ENCODE data around the gene VAT1L. TPM values are rescaled to one million over a fixed set of nuclear protein-coding genes. Genes with fewer than 3 reads are reported as not detected.

Gene VAT1L, protein sequence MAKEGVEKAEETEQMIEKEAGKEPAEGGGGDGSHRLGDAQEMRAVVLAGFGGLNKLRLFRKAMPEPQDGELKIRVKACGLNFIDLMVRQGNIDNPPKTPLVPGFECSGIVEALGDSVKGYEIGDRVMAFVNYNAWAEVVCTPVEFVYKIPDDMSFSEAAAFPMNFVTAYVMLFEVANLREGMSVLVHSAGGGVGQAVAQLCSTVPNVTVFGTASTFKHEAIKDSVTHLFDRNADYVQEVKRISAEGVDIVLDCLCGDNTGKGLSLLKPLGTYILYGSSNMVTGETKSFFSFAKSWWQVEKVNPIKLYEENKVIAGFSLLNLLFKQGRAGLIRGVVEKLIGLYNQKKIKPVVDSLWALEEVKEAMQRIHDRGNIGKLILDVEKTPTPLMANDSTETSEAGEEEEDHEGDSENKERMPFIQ
- total RNA-seq, result 0.06 and 0.10 TPM in 2 replicates

DNA sequence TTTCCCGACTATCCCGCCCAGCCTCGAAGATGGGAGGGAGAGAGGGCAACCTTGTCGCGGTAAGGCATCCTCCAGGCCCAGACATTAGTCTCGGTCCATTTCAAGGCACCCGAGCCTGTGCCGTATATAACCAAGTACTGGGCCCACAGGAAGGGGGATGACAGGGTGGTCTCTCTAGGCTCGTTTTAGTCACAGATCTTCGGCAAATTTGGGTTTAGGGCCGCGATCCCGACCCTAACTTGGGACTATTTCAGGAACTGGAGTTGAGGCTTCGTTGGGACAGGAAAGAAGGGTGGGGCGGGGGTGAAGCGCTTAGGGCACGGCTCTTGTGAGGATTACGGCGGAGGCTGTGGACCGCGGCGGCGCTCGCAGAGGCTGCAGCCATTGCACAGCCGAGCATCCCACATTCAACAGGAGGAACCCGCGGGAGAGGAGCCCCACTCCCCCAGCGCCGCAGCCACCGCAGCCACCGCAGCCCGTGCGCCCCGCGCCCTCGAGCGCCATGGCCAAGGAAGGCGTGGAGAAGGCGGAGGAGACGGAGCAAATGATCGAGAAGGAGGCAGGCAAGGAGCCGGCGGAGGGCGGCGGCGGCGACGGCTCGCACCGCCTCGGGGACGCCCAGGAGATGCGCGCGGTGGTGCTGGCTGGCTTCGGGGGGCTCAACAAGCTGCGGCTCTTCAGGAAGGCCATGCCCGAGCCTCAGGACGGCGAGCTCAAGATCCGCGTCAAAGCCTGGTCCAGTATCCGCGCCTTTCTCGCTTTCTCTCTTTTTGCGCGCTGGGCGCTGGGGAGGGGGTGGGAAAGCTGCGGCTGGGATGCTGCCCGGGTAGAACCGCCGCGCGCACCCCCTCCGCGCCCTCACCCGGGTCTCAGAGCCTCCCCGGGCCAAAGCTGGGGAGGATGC is at the start of gene VAT1L:
Gene VAT1L, plus strand, starts transcription at position 384 of the 904 bp plus-strand sequence. Its CDS starts 119 bp downstream, at position 503.

DNA sequence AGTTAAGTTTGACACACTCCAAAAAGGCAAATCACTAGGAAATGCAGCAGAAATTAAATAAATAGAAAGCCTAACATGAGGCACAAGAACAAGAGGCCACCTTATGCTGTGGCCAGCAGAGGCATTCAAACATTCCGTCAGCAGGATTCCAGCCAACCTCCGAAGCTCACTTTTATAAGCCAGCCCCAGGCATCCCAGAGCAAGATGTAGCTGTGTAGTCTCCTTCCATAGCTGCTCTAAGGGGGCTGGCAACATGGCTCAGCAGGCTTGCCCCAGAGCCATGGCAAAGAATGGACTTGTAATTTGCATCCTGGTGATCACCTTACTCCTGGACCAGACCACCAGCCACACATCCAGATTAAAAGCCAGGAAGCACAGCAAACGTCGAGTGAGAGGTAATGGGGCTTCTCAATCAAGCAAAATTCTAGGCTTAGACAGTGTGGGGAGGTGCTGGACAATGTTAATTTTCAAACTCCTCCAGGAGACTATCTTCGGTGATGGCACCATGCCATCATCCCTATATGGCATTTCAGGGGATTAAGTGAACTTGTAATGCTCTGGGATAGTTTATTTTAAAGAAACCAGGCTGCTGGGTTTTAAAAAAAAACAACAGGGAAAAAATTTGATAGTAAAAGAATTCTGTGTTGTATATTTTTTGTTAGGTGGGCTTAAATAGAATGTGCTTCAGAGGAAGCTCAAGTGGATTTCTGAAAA is 234.1 kb downstream of the VAT1L start, which contains the start of gene CLEC3A:
Gene CLEC3A, plus strand, starts transcription at position 202 of the 714 bp plus-strand sequence. Its CDS starts 79 bp downstream, at position 281.

Other genes with a start within 250 kb of the VAT1L start
- 4.5 and 5.4 TPM in 2 replicates for gene NUDT7, start 66.0 kb upstream of the VAT1L start, total RNA-seq
- not detected in 2 replicates for gene CLEC3A, start 234.0 kb downstream of the VAT1L start, total RNA-seq

All from cardiac ventricle fibroblast (primary cell).